ENCODE data around the gene IL24.
"Not testable (repeated sequence)": the region's sequence is repeated elsewhere in the genome, so short reads cannot be mapped to it uniquely, and the experiment has no call there.

IL24 gene

GRCh38 chr1:206897175-206897574 lies at the start of gene IL24:
Gene IL24, plus strand, starts transcription at chr1:206897443. Its CDS starts 390 bp downstream, at chr1:206897833.
- no peak for DNase-seq (ENCODE audit: low spot score)

- DNase-seq (ENCODE audit: low spot score), result no peak
Measured at GRCh38 chr1:206847946-206848345, 49.3 kb upstream of the IL24 start.

GRCh38 chr1:206850401-206850800 lies 46.8 kb upstream of the IL24 start:
- no peak for DNase-seq (ENCODE audit: low spot score)

GRCh38 chr1:206851341-206852010 lies 45.8 kb upstream of the IL24 start:
- DNase-seq (ENCODE audit: low spot score), result no peak

GRCh38 chr1:206852662-206853061 lies 44.6 kb upstream of the IL24 start:
- not testable (repeated sequence) for DNase-seq (ENCODE audit: low spot score)

- DNase-seq (ENCODE audit: low spot score), result not testable (repeated sequence)
Measured at GRCh38 chr1:206853696-206854095, 43.5 kb upstream of the IL24 start.

GRCh38 chr1:206854401-206855129 lies 42.7 kb upstream of the IL24 start:
- DNase-seq (ENCODE audit: low spot score), result no peak

GRCh38 chr1:206855859-206856258 lies 41.4 kb upstream of the IL24 start:
- DNase-seq (ENCODE audit: low spot score), result no peak

- no peak for DNase-seq (ENCODE audit: low spot score)
Measured at GRCh38 chr1:206856674-206857464, 40.4 kb upstream of the IL24 start.

- no peak for DNase-seq (ENCODE audit: low spot score)
Measured at GRCh38 chr1:206859082-206859521, 38.1 kb upstream of the IL24 start.

- no peak for DNase-seq (ENCODE audit: low spot score)
Measured at GRCh38 chr1:206860165-206860564, 37.1 kb upstream of the IL24 start.

GRCh38 chr1:206863266-206863665 lies 34.0 kb upstream of the IL24 start:
- no peak for DNase-seq (ENCODE audit: low spot score)

- peak; percentile 82 for DNase-seq (ENCODE audit: low spot score)
Measured at GRCh38 chr1:206864939-206865671, 32.1 kb upstream of the IL24 start, which contains the start of gene IL20. Gene IL20, plus strand, starts transcription at chr1:206865623. Its CDS starts 230 bp downstream, at chr1:206865853.

- DNase-seq (ENCODE audit: low spot score), result no peak
Measured at GRCh38 chr1:206866062-206866461, 31.2 kb upstream of the IL24 start.

GRCh38 chr1:206867239-206867638 lies 30.0 kb upstream of the IL24 start:
- no peak for DNase-seq (ENCODE audit: low spot score)

- DNase-seq (ENCODE audit: low spot score), result no peak
Measured at GRCh38 chr1:206867716-206868115, 29.5 kb upstream of the IL24 start.

GRCh38 chr1:206868264-206868663 lies 29.0 kb upstream of the IL24 start:
- no peak for DNase-seq (ENCODE audit: low spot score)

- DNase-seq (ENCODE audit: low spot score), result no peak
Measured at GRCh38 chr1:206872139-206872538, 25.1 kb upstream of the IL24 start.

GRCh38 chr1:206873603-206874188 lies 23.5 kb upstream of the IL24 start:
- DNase-seq (ENCODE audit: low spot score), result no peak

GRCh38 chr1:206875752-206876377 lies 21.4 kb upstream of the IL24 start:
- DNase-seq (ENCODE audit: low spot score), result no peak

- no peak for DNase-seq (ENCODE audit: low spot score)
Measured at GRCh38 chr1:206878456-206878855, 18.8 kb upstream of the IL24 start.

Measured in iPS-NIHi11 (cell line).